ENCODE measurements around the gene STX2. TPM values are rescaled to one million over a fixed set of nuclear protein-coding genes. Genes with fewer than 3 reads are reported as not detected.

The STX2 gene
- total RNA-seq, 4 donors from 2014 or later: 20.9 to 35.9 (median 29.5) TPM

- TF ChIP-seq, protein P1, sequence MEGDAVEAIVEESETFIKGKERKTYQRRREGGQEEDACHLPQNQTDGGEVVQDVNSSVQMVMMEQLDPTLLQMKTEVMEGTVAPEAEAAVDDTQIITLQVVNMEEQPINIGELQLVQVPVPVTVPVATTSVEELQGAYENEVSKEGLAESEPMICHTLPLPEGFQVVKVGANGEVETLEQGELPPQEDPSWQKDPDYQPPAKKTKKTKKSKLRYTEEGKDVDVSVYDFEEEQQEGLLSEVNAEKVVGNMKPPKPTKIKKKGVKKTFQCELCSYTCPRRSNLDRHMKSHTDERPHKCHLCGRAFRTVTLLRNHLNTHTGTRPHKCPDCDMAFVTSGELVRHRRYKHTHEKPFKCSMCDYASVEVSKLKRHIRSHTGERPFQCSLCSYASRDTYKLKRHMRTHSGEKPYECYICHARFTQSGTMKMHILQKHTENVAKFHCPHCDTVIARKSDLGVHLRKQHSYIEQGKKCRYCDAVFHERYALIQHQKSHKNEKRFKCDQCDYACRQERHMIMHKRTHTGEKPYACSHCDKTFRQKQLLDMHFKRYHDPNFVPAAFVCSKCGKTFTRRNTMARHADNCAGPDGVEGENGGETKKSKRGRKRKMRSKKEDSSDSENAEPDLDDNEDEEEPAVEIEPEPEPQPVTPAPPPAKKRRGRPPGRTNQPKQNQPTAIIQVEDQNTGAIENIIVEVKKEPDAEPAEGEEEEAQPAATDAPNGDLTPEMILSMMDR (IDR thresholded peaks at IDR 0.05; ENCODE audit: low read depth): no peak
These were observed 47.4 kb downstream of the STX2 start for GRCh38 chr12:130791629-130792028.

GRCh38 chr12:130788515-130788914 lies 50.5 kb downstream of the STX2 start:
- TF ChIP-seq, protein P1 (IDR thresholded peaks at IDR 0.05; ENCODE audit: low read depth): no peak

- TF ChIP-seq, protein P1 (IDR thresholded peaks at IDR 0.05; ENCODE audit: low read depth): no peak
These were observed 51.3 kb downstream of the STX2 start for GRCh38 chr12:130787445-130788410.

DNA sequence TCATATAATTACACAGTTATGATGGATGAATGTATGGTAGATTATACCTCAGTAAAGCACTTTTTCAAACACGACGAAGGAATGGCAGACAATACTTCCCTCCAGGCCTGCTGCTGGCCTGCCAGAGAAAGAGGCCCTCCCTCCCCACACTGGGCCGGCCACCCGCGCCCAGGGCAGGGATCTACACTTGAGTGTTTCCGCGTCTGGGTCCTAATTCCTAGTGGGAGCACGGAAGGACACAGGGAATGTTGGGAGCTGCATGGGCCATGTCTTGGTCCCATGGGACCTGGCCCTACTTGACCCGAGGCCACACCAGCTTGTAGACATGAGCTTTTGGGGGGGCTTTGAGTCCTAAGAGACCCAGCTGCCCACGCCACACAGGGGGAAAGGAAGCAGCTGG lies 52.0 kb downstream of the STX2 start:
- TF ChIP-seq, protein P1 (IDR thresholded peaks at IDR 0.05; ENCODE audit: low read depth): no peak

GRCh38 chr12:130783110-130783715 lies 55.8 kb downstream of the STX2 start:
- TF ChIP-seq, protein P1 (IDR thresholded peaks at IDR 0.05; ENCODE audit: low read depth): no peak

DNA sequence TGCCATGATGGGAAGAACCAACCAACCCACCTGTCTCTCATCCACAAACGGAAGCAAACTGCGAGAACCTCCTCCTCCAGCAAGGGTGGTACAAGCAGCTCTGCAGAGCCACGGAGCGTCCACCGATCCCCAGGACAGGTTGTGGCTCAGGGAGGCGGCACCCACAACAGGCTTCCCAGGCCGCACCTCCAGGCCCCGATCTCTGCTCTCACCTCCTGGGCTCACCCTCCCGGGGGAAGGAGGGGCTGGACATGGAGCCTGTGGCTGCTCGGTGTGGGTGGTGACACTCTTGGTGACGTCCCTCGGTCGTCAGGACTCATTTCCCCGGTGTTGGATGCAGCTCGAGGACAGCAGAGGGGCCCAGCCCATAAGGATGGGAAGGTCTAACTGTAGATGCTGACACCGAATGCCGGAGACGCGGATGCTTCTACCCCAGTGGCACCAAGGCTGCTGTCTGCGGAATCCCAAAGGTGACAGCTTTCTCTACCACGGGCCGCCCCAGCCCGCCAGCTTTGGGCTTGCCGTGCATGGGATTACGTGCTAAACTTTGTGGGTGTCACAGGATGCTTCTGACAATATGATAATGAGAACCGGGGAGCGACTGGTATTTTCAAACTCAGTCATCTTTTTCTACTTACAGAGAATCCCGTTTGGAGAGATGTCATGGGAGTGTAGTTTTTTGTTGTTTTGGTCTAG lies 58.0 kb downstream of the STX2 start:
- TF ChIP-seq, protein P1 (IDR thresholded peaks at IDR 0.05; ENCODE audit: low read depth): no peak

DNA sequence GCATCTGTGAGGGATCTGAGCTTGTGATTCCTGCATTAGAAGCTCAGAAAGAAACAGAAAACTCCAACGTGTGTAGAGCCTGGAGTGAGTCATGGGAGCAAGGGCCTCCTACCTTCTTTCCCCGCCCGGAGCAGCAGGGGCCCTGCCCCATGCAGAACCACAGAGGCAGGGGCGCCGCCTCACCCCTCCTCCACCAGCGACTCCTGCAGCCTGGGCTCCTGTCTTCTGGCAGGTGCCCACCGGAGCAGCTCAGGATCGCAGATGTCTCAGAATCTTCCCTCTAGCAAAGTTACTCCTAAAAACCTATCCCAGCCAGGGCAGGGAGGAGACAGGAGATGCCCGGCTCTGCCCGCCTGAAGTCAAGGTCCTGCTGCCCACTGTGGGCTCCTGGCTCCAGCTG lies 58.7 kb downstream of the STX2 start:
- TF ChIP-seq, protein P1 (IDR thresholded peaks at IDR 0.05; ENCODE audit: low read depth): no peak
